NB4 (cell line): ENCODE results near the gene EEIG1.

Experiments
- DNase-seq: peaks from one replicate; pipeline ENCODE4 v3.0.0; 2010; ENCODE audit warnings: low read depth
- H3K4me3 ChIP-seq: one replicate; pipeline ENCODE4 v1.5.1; 2011; ENCODE audit warnings: mild to moderate bottlenecking, low read depth, low read length, moderate library complexity
- MYC ChIP-seq: IDR thresholded peaks from 2 replicates; pipeline ENCODE4 v1.6.1; 2011; ENCODE audit warnings: low read depth, low read length
- POLR2A ChIP-seq: IDR thresholded peaks from 2 replicates; pipeline ENCODE4 v1.6.1; 2011; ENCODE audit warnings: mild to moderate bottlenecking; ENCODE audit not compliant: insufficient read length; ENCODE audit errors: extremely low read depth
- TF ChIP-seq, protein P1 (sequence below): IDR thresholded peaks from one replicate; pipeline ENCODE4 v1.5.1; 2012; ENCODE audit warnings: low read depth, low read length
- TF ChIP-seq, protein P2 (sequence below): IDR thresholded peaks from 2 replicates; pipeline ENCODE4 v1.6.1; 2011; ENCODE audit warnings: low read depth, low read length

The EEIG1 gene

GRCh38 chr9:127971357-127972235 is 9.2 kb downstream of the EEIG1 start:
- H3K4me3 ChIP-seq = no peak overlapping the region
- peak; percentile 25 for DNase-seq
- TF ChIP-seq, protein P1, sequence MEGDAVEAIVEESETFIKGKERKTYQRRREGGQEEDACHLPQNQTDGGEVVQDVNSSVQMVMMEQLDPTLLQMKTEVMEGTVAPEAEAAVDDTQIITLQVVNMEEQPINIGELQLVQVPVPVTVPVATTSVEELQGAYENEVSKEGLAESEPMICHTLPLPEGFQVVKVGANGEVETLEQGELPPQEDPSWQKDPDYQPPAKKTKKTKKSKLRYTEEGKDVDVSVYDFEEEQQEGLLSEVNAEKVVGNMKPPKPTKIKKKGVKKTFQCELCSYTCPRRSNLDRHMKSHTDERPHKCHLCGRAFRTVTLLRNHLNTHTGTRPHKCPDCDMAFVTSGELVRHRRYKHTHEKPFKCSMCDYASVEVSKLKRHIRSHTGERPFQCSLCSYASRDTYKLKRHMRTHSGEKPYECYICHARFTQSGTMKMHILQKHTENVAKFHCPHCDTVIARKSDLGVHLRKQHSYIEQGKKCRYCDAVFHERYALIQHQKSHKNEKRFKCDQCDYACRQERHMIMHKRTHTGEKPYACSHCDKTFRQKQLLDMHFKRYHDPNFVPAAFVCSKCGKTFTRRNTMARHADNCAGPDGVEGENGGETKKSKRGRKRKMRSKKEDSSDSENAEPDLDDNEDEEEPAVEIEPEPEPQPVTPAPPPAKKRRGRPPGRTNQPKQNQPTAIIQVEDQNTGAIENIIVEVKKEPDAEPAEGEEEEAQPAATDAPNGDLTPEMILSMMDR = no peak
- TF ChIP-seq MYC = no peak
- TF ChIP-seq, protein P2, sequence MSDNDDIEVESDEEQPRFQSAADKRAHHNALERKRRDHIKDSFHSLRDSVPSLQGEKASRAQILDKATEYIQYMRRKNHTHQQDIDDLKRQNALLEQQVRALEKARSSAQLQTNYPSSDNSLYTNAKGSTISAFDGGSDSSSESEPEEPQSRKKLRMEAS = no peak
- no peak for TF ChIP-seq POLR2A

DNA sequence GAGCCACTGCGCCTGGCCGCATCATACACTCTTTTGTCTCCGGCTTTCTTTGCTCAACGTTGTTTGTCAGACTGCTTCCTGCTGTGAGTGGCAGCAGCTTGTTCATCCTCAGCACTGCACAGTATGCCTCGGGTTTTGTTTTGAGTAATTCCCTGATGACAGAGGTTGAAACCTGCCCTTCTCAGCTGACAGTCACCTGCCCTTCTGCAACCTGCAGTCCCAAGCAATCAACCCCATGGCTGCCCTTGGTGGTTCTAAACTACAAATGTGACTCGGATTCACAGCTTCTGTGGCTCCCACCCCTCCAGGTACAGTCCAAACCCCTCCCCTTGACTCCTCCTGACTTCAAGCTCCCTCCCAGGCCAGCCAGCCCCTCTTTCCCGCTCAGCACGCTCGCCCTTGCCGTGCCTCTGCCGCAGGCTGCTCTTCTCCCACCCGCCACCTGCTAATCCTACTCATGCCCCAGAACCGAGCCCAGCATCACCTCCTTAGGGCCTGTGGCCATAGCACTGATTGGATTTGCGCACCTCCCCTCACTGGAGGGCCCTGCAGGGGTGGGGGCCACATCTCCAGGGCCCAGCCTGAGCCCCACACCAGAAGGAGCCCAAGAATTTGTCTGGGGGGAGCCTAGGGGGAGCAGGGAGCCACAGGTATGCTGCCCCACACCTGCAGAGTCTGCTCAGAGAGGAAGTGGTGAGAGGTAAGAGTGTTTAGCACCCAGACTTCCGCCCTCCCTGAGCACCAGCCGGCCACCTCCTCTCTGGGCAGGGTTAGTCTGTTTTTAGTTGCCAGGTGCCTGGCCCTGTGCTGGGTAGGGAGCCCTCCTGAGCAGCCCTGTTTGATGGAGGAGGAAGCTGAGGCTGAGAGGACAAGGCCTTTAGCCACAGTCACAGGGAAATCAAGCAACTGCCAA is 10.1 kb downstream of the EEIG1 start:
- DNase-seq = no peak
- TF ChIP-seq, protein P2 = no peak
- TF ChIP-seq MYC = no peak
- no peak for TF ChIP-seq POLR2A
- TF ChIP-seq, protein P1 = no peak
- no peak overlapping the region for H3K4me3 ChIP-seq

- DNase-seq = no peak
- H3K4me3 ChIP-seq = no peak overlapping the region
- TF ChIP-seq POLR2A = no peak
- TF ChIP-seq, protein P1 = no peak
- TF ChIP-seq MYC = no peak
- TF ChIP-seq, protein P2 = no peak
Observed at GRCh38 chr9:127968700-127969383, 11.9 kb downstream of the EEIG1 start.

DNA sequence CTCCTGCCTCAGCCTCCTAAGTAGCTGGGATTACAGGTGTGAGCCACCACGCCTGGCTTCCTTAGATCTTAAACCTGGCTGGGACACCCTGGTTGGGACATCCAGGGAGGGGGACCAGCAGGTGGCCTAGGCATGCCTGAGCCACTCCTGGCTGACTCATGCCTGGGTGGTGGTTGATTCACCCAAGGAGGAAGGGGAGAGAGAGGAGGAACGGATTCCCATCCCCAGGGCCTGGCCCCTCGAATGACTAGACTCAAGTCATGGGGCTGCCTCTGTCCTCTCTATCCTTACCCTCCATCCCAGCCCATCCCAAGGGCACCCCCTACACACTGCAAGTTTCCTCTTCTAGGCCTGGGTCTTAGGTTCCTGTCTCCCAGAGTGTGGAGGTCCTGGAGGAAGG is 12.7 kb downstream of the EEIG1 start:
- H3K4me3 ChIP-seq = no peak overlapping the region
- peak; percentile 36 for DNase-seq
- TF ChIP-seq, protein P2 = no peak
- TF ChIP-seq, protein P1 = no peak
- no peak for TF ChIP-seq POLR2A
- TF ChIP-seq MYC = no peak

DNA sequence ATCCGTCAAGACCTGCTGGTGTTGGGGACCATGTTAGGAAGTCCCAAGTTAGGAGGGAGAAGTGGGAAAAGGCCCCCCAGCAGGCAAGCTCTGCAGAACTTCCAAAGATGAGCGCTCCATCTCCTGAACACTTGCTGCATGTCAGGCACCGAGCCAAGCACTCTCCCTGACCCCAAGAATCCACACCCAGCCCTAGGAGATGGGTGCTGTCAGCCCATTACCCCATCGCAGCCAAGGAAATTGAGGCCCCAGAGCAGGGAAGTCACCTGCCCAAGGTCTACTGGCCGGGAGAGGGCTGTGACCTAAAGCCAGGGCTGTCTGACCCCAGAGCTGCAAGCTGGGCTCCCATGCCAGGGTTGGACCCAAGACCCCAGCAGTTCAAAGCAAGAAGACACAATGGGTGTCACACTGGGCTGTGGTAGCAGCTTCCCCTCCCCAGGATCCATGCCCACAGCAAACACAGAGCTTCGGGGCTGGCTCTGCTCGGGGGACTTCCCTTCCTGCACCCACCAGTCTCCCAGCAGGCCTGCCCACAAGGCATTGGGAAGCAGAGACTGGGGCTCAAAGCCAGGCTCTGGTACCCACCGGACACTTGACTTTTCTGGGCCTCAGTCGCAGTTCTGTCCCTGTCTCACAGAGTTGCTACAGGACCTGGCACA is 13.5 kb downstream of the EEIG1 start:
- DNase-seq = no peak
- H3K4me3 ChIP-seq = no peak overlapping the region
- TF ChIP-seq, protein P2 = no peak
- TF ChIP-seq MYC (no peak), POLR2A (no peak)
- TF ChIP-seq, protein P1 = no peak
